ENCODE results near the gene LETMD1.
"Not testable (repeated sequence)": the region's sequence is repeated elsewhere in the genome, so short reads cannot be mapped to it uniquely, and the experiment has no call there.

LETMD1 gene

DNA sequence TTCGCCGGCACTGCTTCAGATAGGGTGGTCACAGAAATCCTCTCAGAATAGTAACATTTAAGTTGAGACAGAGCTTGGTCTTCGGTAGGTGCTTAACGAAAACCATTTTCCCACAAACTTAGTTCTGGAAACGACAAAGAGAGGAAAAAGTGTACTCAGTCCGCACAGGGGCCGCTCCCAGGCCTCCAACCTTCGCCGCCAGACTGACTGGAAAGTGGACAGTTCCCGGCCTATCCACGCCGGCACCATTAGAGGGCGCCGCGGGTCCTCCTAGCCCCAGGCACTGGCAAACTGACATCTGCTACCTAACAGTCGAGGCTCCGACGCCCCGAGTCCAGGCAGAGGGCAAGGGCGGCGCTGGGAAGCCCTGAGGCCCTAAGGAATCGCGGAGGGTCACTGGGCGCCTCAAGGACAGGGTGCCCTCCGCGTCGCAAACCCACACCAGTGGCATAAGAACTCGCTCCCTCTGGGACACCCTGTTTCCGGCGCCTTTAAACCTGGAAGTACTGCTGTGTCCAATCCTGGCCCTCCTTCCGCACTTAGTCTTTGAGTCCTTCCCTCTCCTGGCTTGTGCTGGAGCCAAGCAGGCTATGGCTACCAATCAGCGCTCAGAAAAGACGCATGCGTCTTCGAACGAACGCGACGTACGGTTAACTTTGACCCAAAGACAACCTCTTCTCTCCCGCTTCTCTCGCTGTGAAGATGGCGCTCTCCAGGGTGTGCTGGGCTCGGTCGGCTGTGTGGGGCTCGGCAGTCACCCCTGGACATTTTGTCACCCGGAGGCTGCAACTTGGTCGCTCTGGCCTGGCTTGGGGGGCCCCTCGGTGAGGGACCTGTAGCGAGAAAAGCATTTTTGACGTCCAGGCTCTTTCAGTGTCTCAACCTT is at the start of gene LETMD1:
TSS of gene LETMD1 (plus strand) at position 673 of the 886 bp plus-strand sequence. CDS start at position 703, 30 bp downstream.
- DNase-seq, result peak; percentile 85

- no peak for DNase-seq
These were observed 49.0 kb upstream of the LETMD1 start for GRCh38 chr12:50999093-50999492.

- DNase-seq, result no peak
These were observed 47.9 kb upstream of the LETMD1 start for GRCh38 chr12:51000245-51000644.

- no peak for DNase-seq
These were observed 46.3 kb upstream of the LETMD1 start for GRCh38 chr12:51001799-51002198.

GRCh38 chr12:51004504-51004903 is 43.6 kb upstream of the LETMD1 start:
- no peak for DNase-seq

DNA sequence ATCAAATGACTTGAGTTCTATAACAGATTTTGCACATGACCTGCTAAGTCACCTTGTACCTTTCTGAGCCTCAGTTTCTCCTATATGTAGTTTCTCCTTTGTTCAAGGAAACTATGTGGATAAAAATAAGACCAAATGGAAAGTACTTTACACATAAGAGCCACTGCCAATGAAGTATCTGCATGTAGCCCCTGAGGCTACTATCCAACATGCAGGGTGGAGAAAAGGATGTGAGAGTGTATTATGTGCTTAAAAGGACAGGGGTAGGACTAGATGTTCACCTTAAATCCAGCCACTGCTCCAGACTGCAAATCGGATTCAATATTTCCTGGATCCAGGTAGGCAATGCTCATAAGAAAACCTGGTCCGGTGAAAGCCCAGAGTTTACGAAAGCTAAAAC is 43.1 kb upstream of the LETMD1 start:
- no peak for DNase-seq

- DNase-seq, result no peak
These were observed 42.5 kb upstream of the LETMD1 start for GRCh38 chr12:51005671-51006070.

GRCh38 chr12:51008329-51009055 is 39.6 kb upstream of the LETMD1 start:
- DNase-seq, result no peak

DNA sequence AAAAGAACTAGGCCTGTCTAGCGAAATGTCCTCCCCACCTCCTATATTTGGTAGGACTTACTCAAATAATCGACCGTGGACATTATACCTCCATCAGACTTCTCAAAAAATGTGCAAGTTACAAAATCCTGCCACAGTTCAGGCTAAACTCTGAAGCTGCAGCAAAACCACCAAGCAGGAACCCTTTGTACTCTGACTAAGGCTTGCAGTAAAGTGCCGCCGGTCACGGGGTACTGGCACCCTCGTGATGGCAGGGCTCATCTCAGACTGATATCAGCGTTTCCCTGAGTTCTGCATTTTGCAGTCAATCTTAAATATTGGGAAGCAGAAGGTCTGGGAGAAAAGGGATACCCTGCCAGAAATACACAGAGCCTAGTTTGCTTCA is 39.1 kb upstream of the LETMD1 start:
- DNase-seq, result peak; percentile 19

DNA sequence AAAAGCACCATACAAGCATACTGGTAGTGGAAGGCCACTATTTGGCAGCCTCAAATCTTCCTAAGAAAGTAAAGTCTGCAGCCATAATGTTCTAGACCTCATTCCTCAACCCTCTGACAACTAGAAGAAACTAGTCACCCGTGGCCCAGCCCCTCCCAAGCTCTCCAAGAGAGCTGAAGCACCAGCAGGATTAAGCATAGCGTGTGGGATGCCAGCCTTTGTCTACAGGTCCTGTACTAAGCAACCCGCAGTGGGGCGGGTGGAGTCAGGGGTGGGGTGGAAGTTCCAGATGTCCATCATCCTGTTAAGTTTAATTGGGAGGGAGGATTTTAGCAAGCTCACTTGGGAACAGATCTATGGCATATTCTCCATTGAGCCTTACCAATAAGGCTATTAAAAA is 36.2 kb upstream of the LETMD1 start:
- DNase-seq, result no peak

DNA sequence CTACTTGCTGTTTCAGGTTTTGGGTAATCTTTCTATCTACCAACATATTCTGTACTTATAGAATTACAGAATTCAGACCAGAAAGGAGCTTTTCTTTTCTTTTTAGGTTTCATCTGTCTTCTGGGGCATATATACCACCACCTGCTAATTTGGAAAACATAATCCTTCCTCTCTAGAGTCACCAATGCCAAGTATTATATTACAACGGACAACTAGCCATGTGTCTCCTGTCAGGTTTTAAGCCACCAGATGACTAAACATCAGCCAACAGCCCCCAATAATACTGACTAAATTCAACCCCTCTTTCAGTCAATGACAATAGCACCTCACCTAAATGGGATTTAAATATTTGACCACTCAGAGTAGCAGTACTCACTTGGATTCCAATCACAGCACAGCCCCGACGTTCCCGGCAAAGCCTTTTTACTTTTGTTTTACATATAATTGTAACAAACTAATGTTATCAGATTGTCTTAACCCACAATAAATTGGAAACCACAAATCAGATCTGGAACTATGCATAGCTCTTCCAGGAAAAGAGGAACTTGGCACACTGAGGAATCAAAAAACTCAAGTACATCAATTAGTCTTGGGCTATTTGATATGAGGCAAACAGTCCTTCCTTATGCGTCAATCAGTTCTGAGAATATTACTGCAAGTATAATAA is 35.4 kb upstream of the LETMD1 start:
- no peak for DNase-seq

GRCh38 chr12:51013441-51013840 is 34.7 kb upstream of the LETMD1 start:
- no peak for DNase-seq

- DNase-seq, result not testable (repeated sequence)
These were observed 33.7 kb upstream of the LETMD1 start for GRCh38 chr12:51014467-51014866.

DNA sequence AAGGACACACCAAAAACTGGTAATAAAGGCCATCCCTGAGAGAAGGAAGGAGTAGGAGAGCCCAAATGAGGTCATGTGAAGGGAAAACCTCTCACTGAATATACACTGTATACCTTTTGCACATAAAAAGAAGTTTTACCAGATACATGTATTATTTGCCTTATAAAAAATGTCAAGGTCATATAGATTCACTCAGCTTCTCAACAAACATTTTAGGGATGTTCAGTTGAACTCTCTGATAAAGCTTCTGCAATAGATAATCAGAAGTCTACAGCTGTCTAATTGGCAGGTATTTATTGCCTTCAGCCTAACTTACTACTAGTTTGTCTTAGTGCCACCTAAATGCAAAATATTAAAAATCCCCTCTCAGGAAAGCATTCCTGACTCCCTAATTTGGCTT is 30.7 kb upstream of the LETMD1 start:
- DNase-seq, result no peak

DNA sequence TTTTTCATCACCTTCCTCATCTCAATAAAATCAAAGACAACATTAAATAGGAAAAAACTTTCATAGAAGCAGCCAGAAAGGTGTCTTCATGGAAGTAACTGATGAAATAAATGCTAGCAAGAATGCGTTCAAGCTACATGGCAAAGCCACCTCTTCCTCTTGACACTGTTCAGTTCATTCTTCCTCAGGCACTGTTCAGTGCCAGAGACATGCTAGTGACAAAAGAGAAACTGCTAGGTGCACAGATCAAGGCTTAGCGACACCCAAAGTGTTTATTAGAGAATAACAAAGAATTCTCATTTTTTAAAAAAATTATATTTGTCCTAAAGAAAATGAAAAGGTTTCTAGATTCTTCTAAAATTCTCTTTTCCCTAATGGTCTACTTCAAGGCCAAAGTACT is 29.2 kb upstream of the LETMD1 start:
- DNase-seq, result no peak

- no peak for DNase-seq
These were observed 28.2 kb upstream of the LETMD1 start for GRCh38 chr12:51019927-51020326.

- no peak for DNase-seq
These were observed 27.5 kb upstream of the LETMD1 start for GRCh38 chr12:51020448-51021182.

DNA sequence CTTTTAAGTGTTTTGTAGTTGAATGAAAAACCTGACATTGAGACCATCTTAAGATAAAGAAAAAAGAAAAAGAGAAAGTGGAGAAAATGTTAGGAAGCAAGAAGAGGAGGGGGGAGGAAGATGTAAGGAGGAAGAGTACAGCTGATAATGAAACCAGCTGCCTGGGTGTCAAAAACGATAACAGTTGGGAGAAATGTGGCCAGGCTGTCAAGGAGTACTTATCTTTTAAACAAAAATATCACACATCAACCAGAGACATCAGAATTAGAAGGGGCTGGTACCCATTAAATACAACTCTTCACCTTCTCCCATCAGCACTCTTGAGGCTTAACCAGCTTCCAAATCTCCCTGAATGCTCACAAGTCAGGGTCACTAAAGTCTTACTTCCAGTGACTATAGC is 26.4 kb upstream of the LETMD1 start:
- no peak for DNase-seq

GRCh38 chr12:51023625-51024382 is 24.3 kb upstream of the LETMD1 start:
- DNase-seq, result no peak

- DNase-seq, result no peak
These were observed 22.7 kb upstream of the LETMD1 start for GRCh38 chr12:51025338-51025835.

- peak; percentile 87 for DNase-seq
These were observed 22.1 kb upstream of the LETMD1 start, which contains the start of gene SLC11A2 for GRCh38 chr12:51025836-51026638. TSS of gene SLC11A2 (minus strand) at chr12:51026384. CDS start at chr12:51010728, 15,656 bp downstream.
